GM03348 (cell line): Measurements from ENCODE around the gene MED27.

Source experiments
- DNase-seq: peaks from one replicate; pipeline ENCODE4 v3.0.0; 2012; ENCODE audit warnings: low spot score

MED27 gene

GRCh38 chr9:131836021-131836420, 243.6 kb downstream of the MED27 start:
- no peak for DNase-seq

- DNase-seq, result no peak
Measured at GRCh38 chr9:131835151-131835910, 244.3 kb downstream of the MED27 start.

DNA sequence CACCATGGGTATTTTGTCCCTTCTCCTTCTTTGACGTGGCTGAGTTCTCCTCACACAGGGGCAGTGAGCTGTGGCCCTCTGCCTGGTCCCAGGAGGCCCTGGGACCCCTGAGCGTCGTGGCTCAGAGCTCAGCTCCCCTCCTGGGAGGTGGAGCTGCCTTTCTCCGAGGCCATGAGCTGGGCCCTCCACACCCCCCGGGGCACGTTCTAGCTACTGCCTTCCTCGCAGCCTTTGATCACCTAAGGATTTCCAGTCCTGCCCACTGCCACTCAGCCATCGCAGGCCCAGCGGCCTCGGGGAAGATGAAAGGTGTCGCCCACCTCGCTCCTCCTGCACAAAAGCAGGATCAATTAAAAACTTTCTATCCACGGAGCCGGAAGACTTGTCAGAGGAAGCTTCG, 244.9 kb downstream of the MED27 start:
- no peak for DNase-seq

DNA sequence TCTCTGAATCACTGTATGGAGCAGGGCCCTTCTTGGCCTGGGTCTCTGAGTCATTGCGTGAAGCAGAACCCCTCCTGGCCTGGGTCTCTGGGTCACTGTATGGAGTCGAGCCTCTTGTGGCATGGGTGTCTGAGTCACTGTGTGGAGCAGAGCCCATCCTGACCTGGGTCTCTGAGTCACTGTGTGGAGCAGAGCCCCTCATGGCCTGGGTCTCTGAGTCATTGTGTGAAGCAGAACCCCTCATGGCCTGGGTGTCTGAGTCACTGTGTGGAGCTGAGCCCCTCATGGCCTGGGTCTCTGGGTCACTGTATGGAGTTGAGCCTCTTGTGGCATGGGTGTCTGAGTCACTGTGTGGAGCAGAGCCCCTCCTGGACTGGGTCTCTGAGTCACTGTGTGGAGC, 245.8 kb downstream of the MED27 start:
- no peak for DNase-seq

DNA sequence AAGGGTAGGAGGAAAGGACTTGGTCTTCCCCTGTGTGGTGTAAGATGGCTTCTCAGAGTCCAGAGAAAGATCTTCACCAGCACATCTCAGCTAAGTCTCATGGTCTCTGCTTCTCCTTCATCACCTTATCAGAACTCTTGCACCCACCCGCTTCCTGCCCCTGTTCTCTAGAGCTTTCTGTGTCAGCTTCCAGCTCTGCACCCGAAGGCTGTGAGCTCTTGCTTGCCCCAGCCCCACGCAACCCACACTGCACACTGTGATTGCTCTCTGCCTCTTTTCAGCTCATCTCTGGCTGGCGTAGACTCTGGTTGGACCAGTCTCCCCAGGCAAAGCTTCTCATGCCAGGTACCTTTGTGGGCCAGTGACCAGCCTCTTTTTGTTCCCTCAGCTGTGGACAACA, 246.6 kb downstream of the MED27 start:
- DNase-seq, result no peak

DNA sequence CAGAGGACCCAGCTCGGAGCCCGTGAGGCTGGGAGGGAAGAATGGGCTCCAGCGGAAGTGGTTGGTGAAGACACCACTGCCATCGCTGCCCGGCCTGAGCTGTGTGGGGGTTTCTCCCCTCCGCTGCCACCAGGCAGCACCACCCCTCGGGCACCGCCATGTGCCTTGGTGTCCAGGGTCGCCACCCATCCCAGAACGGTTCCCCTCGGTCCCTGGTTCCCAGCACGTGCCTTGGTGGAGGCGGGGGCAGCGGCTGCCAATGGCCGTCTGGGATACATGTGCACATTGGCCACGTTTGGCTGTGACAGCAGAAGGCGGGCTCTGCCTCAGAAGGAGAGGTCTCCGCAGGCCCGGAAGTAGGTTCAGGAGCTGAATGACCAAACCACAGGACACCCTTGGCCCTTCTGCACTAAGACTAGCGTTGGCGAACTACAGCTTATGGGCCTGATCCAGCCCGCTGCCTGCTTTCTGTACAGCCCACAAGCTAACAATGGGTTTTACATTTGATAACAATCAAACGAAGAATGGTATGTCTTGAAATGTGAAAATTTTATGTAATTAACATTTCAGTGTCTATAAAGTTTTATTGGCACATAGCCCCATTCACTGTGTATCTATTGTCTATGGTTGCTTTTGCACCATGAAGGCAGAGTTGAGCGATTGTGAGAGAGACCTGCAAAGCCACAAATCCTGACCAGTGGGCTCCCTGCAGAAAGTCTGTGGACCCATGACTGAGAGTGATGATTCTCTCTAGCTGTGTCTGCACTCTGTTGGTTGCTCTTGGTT, 248.1 kb downstream of the MED27 start:
- DNase-seq, result no peak

GRCh38 chr9:131827821-131828369, 251.8 kb downstream of the MED27 start:
- no peak for DNase-seq

DNA sequence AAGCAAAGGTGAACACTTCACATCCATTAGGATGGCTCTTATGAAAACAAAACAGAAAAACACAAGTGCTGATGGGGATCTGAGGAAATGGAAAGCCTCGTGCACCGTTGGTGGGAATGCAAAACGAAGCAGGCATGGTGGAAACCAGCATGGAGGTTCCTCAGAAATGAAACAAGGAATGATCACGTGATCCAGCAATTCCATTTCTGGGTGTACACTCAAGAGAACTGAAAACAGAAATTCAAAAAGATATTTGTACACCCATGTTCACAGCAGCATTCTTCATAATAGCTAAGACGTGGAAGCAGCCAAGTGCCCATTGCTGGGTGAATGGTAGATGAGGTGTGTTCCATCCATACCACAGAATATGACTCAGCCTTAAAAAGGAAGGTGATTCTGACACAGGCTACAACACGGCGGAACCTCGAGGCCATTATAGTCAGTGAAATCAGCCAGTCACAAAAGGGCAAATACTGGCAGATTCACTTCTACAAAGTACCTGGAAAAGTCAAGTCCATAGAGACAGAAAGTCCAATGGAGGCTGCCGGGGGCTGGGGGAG, 252.6 kb downstream of the MED27 start:
- no peak for DNase-seq

DNA sequence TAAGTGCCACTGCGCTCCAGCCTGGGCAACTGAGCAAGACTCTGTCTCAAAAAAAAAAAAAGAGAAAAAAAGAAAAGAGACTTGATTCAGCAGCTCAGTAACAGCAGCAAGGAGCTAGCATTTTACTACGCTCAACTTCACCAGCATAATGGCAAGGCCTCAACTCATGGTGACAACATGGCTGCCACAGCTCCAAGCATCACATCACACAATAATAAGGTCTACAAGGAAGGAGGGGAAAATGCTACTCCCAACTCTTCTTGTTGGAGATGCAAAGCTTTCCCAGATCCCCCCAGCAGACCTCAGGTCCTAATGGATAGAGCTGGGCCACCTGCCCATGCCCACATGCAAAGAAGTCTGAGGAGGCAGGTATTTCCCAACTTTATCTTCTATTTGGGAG, 253.6 kb downstream of the MED27 start:
- no peak for DNase-seq

- DNase-seq, result no peak
Measured at GRCh38 chr9:131824953-131825495, 254.6 kb downstream of the MED27 start.

DNA sequence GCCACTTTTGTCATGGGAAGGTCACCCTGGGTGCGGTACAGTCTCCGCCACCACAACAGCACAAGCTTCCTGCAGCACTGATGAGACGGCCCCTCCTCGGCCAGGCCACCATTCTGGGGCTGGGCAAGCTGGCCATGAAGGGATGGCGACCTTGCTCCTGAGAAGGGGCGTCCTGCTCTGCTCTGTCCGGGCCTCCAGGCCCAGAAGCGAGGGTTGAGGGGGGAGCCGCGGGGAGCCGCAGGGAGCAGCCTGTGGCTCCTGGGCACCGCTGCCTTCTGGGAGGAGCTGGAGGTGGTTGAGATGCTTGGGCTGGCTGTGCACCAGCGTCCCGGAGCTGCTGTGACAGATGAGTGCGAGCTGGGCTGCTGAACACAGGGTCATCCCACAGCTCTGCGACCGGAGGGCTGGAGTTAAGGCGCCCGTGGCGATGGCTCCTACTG, 255.5 kb downstream of the MED27 start:
- DNase-seq, result no peak

- DNase-seq, result no peak
Measured at GRCh38 chr9:131823701-131824146, 255.9 kb downstream of the MED27 start.

DNA sequence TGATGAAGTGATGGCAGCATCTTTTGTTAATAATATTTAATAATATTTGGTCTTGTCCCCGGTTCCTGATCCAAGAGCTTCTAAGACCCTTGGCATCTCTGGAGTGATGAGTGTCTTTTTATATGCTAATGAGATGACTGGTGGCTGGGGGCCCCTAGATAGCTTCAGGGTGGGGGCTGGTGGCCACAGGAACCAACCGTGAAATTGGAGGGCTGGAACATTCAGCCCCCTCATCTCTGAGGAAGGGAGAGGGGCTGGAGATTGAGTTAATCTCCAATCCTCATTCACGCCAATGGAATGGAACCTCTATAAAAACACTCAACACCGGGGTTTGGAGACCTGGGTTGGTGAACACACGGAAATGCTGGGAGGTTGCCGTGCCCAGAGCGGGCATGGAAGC, 261.6 kb downstream of the MED27 start:
- no peak for DNase-seq

DNA sequence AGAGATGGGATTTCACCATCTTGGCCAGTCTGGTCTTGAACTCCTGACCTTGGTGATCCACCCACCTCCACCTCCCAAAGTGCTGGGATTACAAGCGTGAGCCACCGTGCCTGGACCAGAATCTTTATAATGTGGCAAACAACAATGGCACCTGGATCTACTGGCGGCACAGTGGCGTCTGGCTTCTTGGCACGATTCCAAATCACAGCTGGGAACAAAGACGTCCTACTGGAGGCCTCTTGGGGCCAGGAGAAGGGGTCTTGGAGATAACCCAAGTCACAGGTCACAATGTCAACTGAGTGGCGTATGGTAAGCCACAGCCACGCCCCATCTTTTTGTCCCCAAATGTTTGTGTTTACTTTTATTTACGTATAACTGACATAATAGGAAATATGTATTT, 262.0 kb downstream of the MED27 start:
- no peak for DNase-seq

GRCh38 chr9:131817073-131817472, 262.6 kb downstream of the MED27 start:
- DNase-seq, result no peak

- no peak for DNase-seq
Measured at GRCh38 chr9:131815970-131816873, 263.4 kb downstream of the MED27 start.

DNA sequence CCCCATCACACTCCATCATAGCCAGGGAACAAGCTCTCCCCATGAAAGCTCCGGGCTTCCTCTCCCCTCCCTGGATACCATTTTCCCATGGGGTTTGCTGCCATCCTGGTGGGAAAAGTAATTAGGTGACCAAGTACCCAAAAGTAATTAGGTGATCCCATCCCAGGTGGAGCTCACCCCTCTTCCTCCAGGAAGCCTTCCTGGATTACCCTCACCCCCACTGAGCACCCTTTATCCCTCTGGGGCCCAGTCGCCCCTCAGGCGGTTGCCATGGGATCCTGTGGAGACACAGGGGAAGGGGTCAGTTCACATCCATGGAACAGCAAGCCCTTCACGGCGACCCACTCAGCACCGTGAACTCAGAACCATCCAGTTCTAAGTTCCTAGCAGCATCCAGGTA, 265.0 kb downstream of the MED27 start:
- no peak for DNase-seq

DNA sequence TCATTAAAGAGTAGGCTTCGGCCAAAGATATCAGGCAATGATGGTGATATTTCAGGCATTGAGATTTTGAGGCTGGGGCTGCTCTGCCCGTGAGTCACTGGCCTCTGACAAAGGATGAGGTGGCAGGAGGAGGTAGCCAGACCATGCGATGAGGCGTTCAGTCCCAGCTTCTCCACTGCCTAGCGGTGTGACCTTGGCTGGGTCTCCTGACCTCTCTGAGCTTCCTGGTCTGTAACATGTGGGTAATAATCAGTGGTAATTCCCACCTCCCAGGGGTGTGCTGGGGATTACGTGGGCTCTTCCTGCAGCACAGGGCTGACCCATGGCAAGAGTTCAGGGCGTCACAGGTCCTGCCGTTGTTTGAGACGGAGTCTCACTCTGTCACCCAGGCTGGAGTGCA, 266.6 kb downstream of the MED27 start:
- no peak for DNase-seq

DNA sequence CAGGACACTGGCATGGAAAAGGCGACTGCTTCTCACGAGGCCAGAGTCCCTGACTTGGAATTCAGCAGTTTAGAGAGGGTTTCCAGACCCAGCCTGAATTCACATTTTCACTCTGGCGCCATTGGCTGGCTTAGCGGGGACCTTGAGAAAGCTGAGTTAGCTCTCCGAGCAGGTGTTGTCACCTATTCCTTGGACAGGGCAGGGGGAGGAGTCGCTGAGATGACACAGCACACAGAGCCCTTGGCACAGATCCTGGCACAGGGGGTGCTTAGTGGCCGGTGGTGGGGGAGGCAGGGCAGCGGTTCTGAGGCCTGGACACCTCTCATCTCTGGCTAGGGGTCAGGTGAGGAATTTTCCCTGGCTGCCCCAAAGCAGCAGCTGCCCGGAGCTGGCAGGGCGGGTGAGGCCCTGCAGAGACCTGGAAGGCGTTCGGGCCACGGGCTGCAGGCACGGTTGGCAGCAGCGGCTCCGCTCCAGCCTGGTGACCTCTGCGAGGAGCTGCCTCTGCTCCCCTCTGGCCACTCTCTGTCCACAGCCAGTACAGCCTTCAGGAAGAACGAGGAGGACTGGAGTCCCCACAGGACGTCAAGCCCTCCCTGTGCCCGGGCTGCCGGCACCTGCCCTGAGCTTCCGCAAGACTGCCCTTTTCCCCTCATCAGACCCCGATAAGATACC, 267.4 kb downstream of the MED27 start:
- DNase-seq, result no peak

DNA sequence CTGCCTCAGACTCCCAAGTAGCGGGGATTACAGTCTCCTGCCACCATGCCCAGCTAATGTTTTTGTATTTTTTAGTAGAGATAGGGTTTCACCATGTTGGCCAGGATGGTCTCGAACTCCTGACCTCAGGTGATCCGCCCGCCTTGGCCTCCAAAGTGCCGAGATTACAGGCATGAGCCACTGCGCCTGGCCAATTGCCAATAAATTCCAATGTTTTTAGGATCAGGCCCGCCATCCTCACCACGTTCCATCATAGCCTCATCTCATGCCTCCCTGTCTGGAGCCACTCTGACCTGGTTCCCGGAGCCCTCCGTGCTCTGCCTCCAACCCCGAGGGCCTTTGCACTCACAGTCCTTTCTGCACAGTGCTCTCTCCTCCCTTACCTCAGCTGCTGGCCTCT, 268.3 kb downstream of the MED27 start:
- no peak for DNase-seq
